HPDE6-E6E7 (cell line): ENCODE results near the gene PLSCR4.
A peak's percentile ranks its signal among the peaks of the same experiment; 100 is the strongest.

ENCODE experiments used
- DNase-seq: peaks from one replicate; pipeline ENCODE4 v3.0.0; 2011; ENCODE audit warnings: missing footprints; ENCODE audit errors: extremely low spot score

Gene PLSCR4

GRCh38 chr3:146195030-146195429, 55.9 kb downstream of the PLSCR4 start:
- DNase-seq = no peak

- DNase-seq = no peak
These were observed 59.9 kb downstream of the PLSCR4 start for GRCh38 chr3:146191051-146191450.

- peak; percentile 42 for DNase-seq
These were observed 61.3 kb downstream of the PLSCR4 start for GRCh38 chr3:146189519-146190173.

- DNase-seq = no peak
These were observed 63.5 kb downstream of the PLSCR4 start for GRCh38 chr3:146187334-146187950.

GRCh38 chr3:146184241-146185015, 66.5 kb downstream of the PLSCR4 start:
- no peak for DNase-seq

- no peak for DNase-seq
These were observed 69.7 kb downstream of the PLSCR4 start for GRCh38 chr3:146181216-146181615.

GRCh38 chr3:146180376-146180775, 70.5 kb downstream of the PLSCR4 start:
- DNase-seq = no peak

- no peak for DNase-seq
These were observed 72.8 kb downstream of the PLSCR4 start for GRCh38 chr3:146178006-146178689.

- no peak for DNase-seq
These were observed 73.4 kb downstream of the PLSCR4 start for GRCh38 chr3:146177519-146177918.

GRCh38 chr3:146177072-146177471, 73.8 kb downstream of the PLSCR4 start:
- DNase-seq = no peak

- no peak for DNase-seq
These were observed 78.3 kb downstream of the PLSCR4 start for GRCh38 chr3:146172586-146172985.

GRCh38 chr3:146170591-146170990, 80.3 kb downstream of the PLSCR4 start:
- no peak for DNase-seq

- no peak for DNase-seq
These were observed 81.0 kb downstream of the PLSCR4 start for GRCh38 chr3:146169891-146170290.

- no peak for DNase-seq
These were observed 84.1 kb downstream of the PLSCR4 start for GRCh38 chr3:146166826-146167225.

GRCh38 chr3:146166415-146166821, 84.5 kb downstream of the PLSCR4 start:
- no peak for DNase-seq

- no peak for DNase-seq
These were observed 85.0 kb downstream of the PLSCR4 start for GRCh38 chr3:146165877-146166276.

- no peak for DNase-seq
These were observed 85.7 kb downstream of the PLSCR4 start for GRCh38 chr3:146164971-146165769.

GRCh38 chr3:146164506-146164905, 86.4 kb downstream of the PLSCR4 start:
- DNase-seq = no peak

GRCh38 chr3:146164071-146164470, 86.8 kb downstream of the PLSCR4 start:
- DNase-seq = no peak

GRCh38 chr3:146163584-146163983, 87.3 kb downstream of the PLSCR4 start:
- DNase-seq = peak; percentile 61

GRCh38 chr3:146162561-146162960, 88.3 kb downstream of the PLSCR4 start:
- DNase-seq = no peak

GRCh38 chr3:146161663-146162002, 89.3 kb downstream of the PLSCR4 start:
- no peak for DNase-seq
